ENCODE results near the gene MAPK4. TPM values are rescaled to one million over a fixed set of nuclear protein-coding genes. Genes with fewer than 3 reads are reported as not detected.

MAPK4 gene
- total RNA-seq, 6 donors from 2014 or later, result 1.0 to 12.0 (median 6.7) TPM

- Histone ChIP-seq H3K27ac (no peak overlapping the region), H3K9me3 (no peaks in the 10 kb centered on the region), H3K4me3 (no peak overlapping the region), H3K36me3 (no peaks in the 10 kb centered on the region), H3K4me1 (no peaks in the 10 kb centered on the region), H3K27me3 (no peaks in the 10 kb centered on the region)
- TF ChIP-seq EP300 (IDR thresholded peaks at IDR 0.05) (no peak), POLR2A (IDR thresholded peaks at IDR 0.05) (no peak)
- TF ChIP-seq, protein P1, sequence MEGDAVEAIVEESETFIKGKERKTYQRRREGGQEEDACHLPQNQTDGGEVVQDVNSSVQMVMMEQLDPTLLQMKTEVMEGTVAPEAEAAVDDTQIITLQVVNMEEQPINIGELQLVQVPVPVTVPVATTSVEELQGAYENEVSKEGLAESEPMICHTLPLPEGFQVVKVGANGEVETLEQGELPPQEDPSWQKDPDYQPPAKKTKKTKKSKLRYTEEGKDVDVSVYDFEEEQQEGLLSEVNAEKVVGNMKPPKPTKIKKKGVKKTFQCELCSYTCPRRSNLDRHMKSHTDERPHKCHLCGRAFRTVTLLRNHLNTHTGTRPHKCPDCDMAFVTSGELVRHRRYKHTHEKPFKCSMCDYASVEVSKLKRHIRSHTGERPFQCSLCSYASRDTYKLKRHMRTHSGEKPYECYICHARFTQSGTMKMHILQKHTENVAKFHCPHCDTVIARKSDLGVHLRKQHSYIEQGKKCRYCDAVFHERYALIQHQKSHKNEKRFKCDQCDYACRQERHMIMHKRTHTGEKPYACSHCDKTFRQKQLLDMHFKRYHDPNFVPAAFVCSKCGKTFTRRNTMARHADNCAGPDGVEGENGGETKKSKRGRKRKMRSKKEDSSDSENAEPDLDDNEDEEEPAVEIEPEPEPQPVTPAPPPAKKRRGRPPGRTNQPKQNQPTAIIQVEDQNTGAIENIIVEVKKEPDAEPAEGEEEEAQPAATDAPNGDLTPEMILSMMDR (IDR thresholded peaks at IDR 0.05), result no peak
- 77 to 78% methylated on average over 7 of the region's 7 CpGs for WGBS, 2 donors
- ATAC-seq (ENCODE audit: low FRiP score in 2 of 2) (no peak), DNase-seq (no peak)
Observed at GRCh38 chr18:50738098-50738757, 178.3 kb downstream of the MAPK4 start.

- no peaks in the 10 kb centered on the region for H3K9me3 ChIP-seq
- no peak overlapping the region for H3K27ac ChIP-seq
- no peak overlapping the region for H3K4me3 ChIP-seq
- no peaks in the 10 kb centered on the region for H3K4me1 ChIP-seq
- ATAC-seq (ENCODE audit: low FRiP score in 2 of 2) (no peak), DNase-seq (no peak)
- TF ChIP-seq, protein P1 (IDR thresholded peaks at IDR 0.05), result no peak
- TF ChIP-seq EP300 (IDR thresholded peaks at IDR 0.05) (no peak), POLR2A (IDR thresholded peaks at IDR 0.05) (no peak), POLR2AphosphoS5 (IDR thresholded peaks at IDR 0.05) (no peak)
- H3K27me3 ChIP-seq, result no peaks in the 10 kb centered on the region
- no peaks in the 10 kb centered on the region for H3K36me3 ChIP-seq
Observed at GRCh38 chr18:50742952-50743351, 183.1 kb downstream of the MAPK4 start.

GRCh38 chr18:50744253-50744652 lies 184.4 kb downstream of the MAPK4 start:
- Histone ChIP-seq H3K27me3 (no peaks in the 10 kb centered on the region), H3K9me3 (no peaks in the 10 kb centered on the region), H3K4me1 (no peaks in the 10 kb centered on the region), H3K4me3 (no peak overlapping the region), H3K27ac (no peak overlapping the region), H3K36me3 (no peaks in the 10 kb centered on the region)
- WGBS, 2 donors, result 79 to 88% methylated on average over 4 of the region's 4 CpGs
- ATAC-seq (ENCODE audit: low FRiP score in 2 of 2) (no peak), DNase-seq (no peak)
- TF ChIP-seq, protein P1 (IDR thresholded peaks at IDR 0.05), result no peak
- TF ChIP-seq POLR2A (IDR thresholded peaks at IDR 0.05), result no peak
- no peak for TF ChIP-seq POLR2AphosphoS5 (IDR thresholded peaks at IDR 0.05)
- no peak for TF ChIP-seq EP300 (IDR thresholded peaks at IDR 0.05)

DNA sequence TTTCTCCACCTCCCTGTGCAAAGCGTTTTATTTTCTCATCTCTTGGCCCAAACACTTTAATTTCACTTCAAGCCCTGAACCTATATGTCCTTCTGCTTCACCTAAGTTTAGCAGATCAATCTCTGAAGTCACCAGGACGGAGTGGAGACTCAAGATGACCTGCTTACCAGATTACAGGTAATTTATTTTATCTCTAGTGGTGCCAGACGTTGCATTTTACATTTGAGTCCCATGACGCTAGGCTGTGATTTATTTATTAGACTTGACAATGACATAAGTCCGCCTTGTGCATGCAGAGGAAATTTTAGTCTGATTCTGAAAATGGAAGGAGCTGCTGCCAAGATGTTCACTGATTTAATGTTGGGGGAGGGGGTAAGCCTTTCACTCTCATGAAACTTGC lies 186.1 kb downstream of the MAPK4 start:
- H3K9me3 ChIP-seq, result no peaks in the 10 kb centered on the region
- H3K27ac ChIP-seq, result no peak overlapping the region
- TF ChIP-seq EP300 (IDR thresholded peaks at IDR 0.05) (no peak), POLR2AphosphoS5 (IDR thresholded peaks at IDR 0.05) (no peak), POLR2A (IDR thresholded peaks at IDR 0.05) (no peak)
- TF ChIP-seq, protein P1 (IDR thresholded peaks at IDR 0.05), result no peak
- H3K4me1 ChIP-seq, result no peaks in the 10 kb centered on the region
- no peak for ATAC-seq (ENCODE audit: low FRiP score in 2 of 2)
- H3K4me3 ChIP-seq, result no peak overlapping the region
- WGBS, 2 donors, result 74% methylated on average over 5 of the region's 5 CpGs
- DNase-seq, result no peak
- no peaks in the 10 kb centered on the region for H3K27me3 ChIP-seq
- H3K36me3 ChIP-seq, result no peaks in the 10 kb centered on the region

DNA sequence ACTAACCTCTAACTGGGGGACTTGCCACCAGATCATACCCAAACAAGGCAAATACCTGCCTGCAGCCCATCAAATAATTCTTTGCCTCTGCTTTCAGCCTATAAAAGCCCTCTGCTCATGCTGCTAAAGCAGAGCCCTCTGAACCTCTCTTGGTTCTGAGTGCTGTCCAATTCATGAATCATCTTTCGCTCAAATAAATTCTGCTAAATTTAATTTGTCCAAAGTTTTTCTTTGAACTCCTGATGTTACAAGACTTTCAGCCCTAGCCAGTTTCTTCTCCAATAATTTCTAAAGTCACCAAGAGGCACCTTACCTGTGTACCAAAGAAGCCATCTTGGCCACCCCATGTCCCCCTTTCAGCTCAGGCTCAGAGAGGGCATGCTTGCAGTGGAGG lies 188.0 kb downstream of the MAPK4 start:
- H3K4me1 ChIP-seq, result no peaks in the 10 kb centered on the region
- H3K9me3 ChIP-seq, result no peaks in the 10 kb centered on the region
- no peak overlapping the region for H3K27ac ChIP-seq
- TF ChIP-seq, protein P1 (IDR thresholded peaks at IDR 0.05), result no peak
- TF ChIP-seq POLR2A (IDR thresholded peaks at IDR 0.05), result no peak
- no peaks in the 10 kb centered on the region for H3K36me3 ChIP-seq
- DNase-seq (no peak), ATAC-seq (ENCODE audit: low FRiP score in 2 of 2) (no peak)
- WGBS, 2 donors, result 43 to 50% methylated on average over 1 of the region's 1 CpG
- H3K4me3 ChIP-seq, result no peak overlapping the region
- no peaks in the 10 kb centered on the region for H3K27me3 ChIP-seq

Data from upper lobe of left lung (tissue), 6 donors.